ENCODE results near the gene LDHAL6B. TPM values are rescaled to one million over a fixed set of nuclear protein-coding genes. Genes with fewer than 3 reads are reported as not detected.

Gene LDHAL6B
- total RNA-seq, 1 experiment from 2014 or later, result not detected

GRCh38 chr15:59158701-59159034 is 48.0 kb upstream of the LDHAL6B start (continued):
- no peak for TF ChIP-seq MXD4 (CRISPR knock-in tag; IDR thresholded peaks at IDR 0.05; ENCODE audit: borderline replicate concordance)
- TF ChIP-seq NR1H2 (CRISPR knock-in tag; IDR thresholded peaks at IDR 0.05), result no peak
- TF ChIP-seq NFE2L1 (CRISPR knock-in tag; IDR thresholded peaks at IDR 0.05), result no peak
- no peak for TF ChIP-seq HMGXB4 (CRISPR knock-in tag; IDR thresholded peaks at IDR 0.05)
- TF ChIP-seq ZBTB21 (CRISPR knock-in tag; IDR thresholded peaks at IDR 0.05; ENCODE audit: borderline replicate concordance), result no peak
- no peak for TF ChIP-seq GTF2I (CRISPR knock-in tag; conservative IDR thresholded peaks at IDR 0.05)
- no peak for TF ChIP-seq NR2C2 (CRISPR knock-in tag; IDR thresholded peaks at IDR 0.05)
- no peak for TF ChIP-seq CTCF (IDR thresholded peaks at IDR 0.05)

- POLR2A ChIA-PET, result no interaction called here
- peaks cover 42% of the 10 kb centered on the region for H3K36me3 Mint-ChIP-seq
- 0 out of 2 replicates have a peak, but pooled peaks cover 3% of the 10 kb centered on the region for H3K4me1 Mint-ChIP-seq
- H3K4me3 Mint-ChIP-seq, result no peak overlapping the region
- DNase-seq (ENCODE audit: low spot score) (no peak), ATAC-seq (no peak)
- TF ChIP-seq TP53 (CRISPR knock-in tag; IDR thresholded peaks at IDR 0.05), result no peak
- no peak for TF ChIP-seq E2F4 (CRISPR knock-in tag; IDR thresholded peaks at IDR 0.05; ENCODE audit: borderline replicate concordance, low read depth)
- TF ChIP-seq HMGXB4 (CRISPR knock-in tag; IDR thresholded peaks at IDR 0.05), result no peak
- no peak for TF ChIP-seq ZNF396 (CRISPR knock-in tag; IDR thresholded peaks at IDR 0.05; ENCODE audit: borderline replicate concordance)
- TF ChIP-seq CREM (CRISPR knock-in tag; IDR thresholded peaks at IDR 0.05), result no peak
- no peak for TF ChIP-seq ZNF263 (CRISPR knock-in tag; IDR thresholded peaks at IDR 0.05; ENCODE audit: low read depth)
- no peak for TF ChIP-seq ARID4B (CRISPR knock-in tag; IDR thresholded peaks at IDR 0.05; ENCODE audit: borderline replicate concordance)
- no peak for TF ChIP-seq ZNF232 (CRISPR knock-in tag; IDR thresholded peaks at IDR 0.05)
- no peak for TF ChIP-seq AR (CRISPR knock-in tag; IDR thresholded peaks at IDR 0.05)
- H3K27me3 Mint-ChIP-seq (ENCODE audit: low read depth), result no peaks in the 10 kb centered on the region
- H3K27ac Mint-ChIP-seq, result no peak overlapping the region
- CTCF ChIA-PET, result no interaction called here
- H3K9me3 Mint-ChIP-seq, result no peaks in the 10 kb centered on the region
These were observed 47.4 kb upstream of the LDHAL6B start for GRCh38 chr15:59159210-59159609.
